HG02798 (cell line): ENCODE measurements around the gene UNC50.

Experiments used
- ATAC-seq: cut with Tn5 transposase; IDR thresholded peaks from one replicate; pipeline ENCODE4 v1.9.1; 2021; ENCODE audit warnings: mild to moderate bottlenecking; ENCODE audit not compliant: unreplicated experiment, poor library complexity

Gene UNC50

GRCh38 chr2:98608116-98608961 is at the start of gene UNC50, which contains the start of gene COA5:
UNC50 (plus strand) TSS chr2:98608589; CDS start chr2:98609760, 1,171 bp downstream.
COA5 (minus strand) TSS chr2:98608512; CDS start chr2:98608405, 107 bp downstream.
- ATAC-seq, result peak; percentile 95

GRCh38 chr2:98558852-98559530 is 49.4 kb upstream of the UNC50 start:
- no peak for ATAC-seq

- no peak for ATAC-seq
Observed at GRCh38 chr2:98559581-98559980, 48.8 kb upstream of the UNC50 start.

- no peak for ATAC-seq
Observed at GRCh38 chr2:98560256-98560771, 48.1 kb upstream of the UNC50 start.

- ATAC-seq, result no peak
Observed at GRCh38 chr2:98561018-98561417, 47.4 kb upstream of the UNC50 start.

GRCh38 chr2:98561902-98562695 is 46.3 kb upstream of the UNC50 start:
- no peak for ATAC-seq

GRCh38 chr2:98563394-98563793 is 45.0 kb upstream of the UNC50 start:
- no peak for ATAC-seq

- no peak for ATAC-seq
Observed at GRCh38 chr2:98564541-98565132, 43.8 kb upstream of the UNC50 start.

GRCh38 chr2:98565286-98565860 is 43.0 kb upstream of the UNC50 start:
- no peak for ATAC-seq

GRCh38 chr2:98565941-98566340 is 42.4 kb upstream of the UNC50 start:
- ATAC-seq, result no peak

- no peak for ATAC-seq
Observed at GRCh38 chr2:98568161-98568956, 40.0 kb upstream of the UNC50 start.

- peak; percentile 64 for ATAC-seq
Observed at GRCh38 chr2:98569197-98569793, 39.1 kb upstream of the UNC50 start.

GRCh38 chr2:98569915-98570314 is 38.5 kb upstream of the UNC50 start:
- no peak for ATAC-seq

GRCh38 chr2:98570356-98570755 is 38.0 kb upstream of the UNC50 start:
- no peak for ATAC-seq

- no peak for ATAC-seq
Observed at GRCh38 chr2:98571121-98571701, 37.2 kb upstream of the UNC50 start.

GRCh38 chr2:98571796-98572195 is 36.6 kb upstream of the UNC50 start:
- ATAC-seq, result no peak

GRCh38 chr2:98572211-98572610 is 36.2 kb upstream of the UNC50 start:
- no peak for ATAC-seq

- no peak for ATAC-seq
Observed at GRCh38 chr2:98572676-98573075, 35.7 kb upstream of the UNC50 start.
